LoVo (cell line): ENCODE measurements around the gene MIF4GD.
"Not testable (repeated sequence)": the region's sequence is repeated elsewhere in the genome, so short reads cannot be mapped to it uniquely, and the experiment has no call there.

Experiments
- DNase-seq: peaks from one replicate; pipeline ENCODE4 v3.0.0-alpha.2; 2016; ENCODE audit warnings: low spot score

Gene MIF4GD, protein sequence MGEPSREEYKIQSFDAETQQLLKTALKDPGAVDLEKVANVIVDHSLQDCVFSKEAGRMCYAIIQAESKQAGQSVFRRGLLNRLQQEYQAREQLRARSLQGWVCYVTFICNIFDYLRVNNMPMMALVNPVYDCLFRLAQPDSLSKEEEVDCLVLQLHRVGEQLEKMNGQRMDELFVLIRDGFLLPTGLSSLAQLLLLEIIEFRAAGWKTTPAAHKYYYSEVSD

GRCh38 chr17:75270966-75271232, at the start of gene MIF4GD:
Gene MIF4GD, minus strand, starts transcription at chr17:75271231. Its CDS starts 1,036 bp downstream, at chr17:75270195.
- DNase-seq, result no peak

- DNase-seq, result no peak
Observed at GRCh38 chr17:75319904-75320691, 49.1 kb upstream of the MIF4GD start.

DNA sequence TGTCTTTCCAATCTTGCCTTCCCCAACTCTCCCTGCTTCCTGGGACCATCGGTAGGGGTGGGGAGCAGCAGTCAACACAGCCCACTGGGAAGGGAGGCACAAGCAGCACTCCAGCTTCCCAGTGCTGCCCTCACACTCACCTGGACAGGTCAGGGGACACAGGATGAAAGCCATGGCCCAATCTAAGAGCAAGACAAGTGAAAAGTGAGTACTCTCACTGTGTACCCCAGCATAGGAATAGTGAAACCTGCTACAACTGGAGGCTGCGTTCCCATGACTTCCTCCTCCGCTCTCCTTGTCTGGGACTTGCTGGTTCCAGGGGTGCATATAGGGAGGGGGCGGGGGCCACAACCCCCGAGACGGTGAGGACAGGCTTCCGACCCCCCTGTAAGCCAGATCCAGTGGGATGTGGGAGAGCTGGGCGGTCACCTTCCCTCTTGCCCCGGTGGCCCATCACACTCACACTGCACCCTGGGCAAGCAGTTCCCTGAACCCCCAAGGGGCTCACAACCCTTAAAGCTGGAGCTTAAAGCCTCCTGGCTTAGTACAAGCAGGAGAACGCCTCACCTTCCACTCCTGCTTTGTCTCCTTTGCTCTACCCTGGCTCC, 47.7 kb upstream of the MIF4GD start:
- DNase-seq, result no peak

GRCh38 chr17:75318211-75318610, 47.2 kb upstream of the MIF4GD start:
- DNase-seq, result no peak

DNA sequence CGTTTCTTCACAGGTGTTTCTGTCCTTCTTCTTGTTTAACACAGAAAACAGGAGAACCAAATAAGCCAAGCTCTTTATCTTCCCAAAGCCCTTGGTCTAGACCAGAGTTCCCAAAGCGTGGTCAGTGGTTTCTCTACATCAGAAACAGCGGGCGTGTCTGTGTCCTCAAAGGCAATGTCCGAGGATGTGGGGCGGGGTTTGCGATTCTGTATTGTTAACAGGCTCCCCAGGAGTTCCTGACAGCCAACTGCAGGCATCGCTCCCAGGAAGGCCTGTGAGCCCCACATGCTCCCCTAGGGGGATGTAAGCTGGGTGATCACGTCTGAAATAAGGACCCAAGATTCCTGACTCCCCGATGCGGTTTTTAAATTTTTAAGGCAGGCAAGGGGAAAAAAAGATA, 46.6 kb upstream of the MIF4GD start:
- no peak for DNase-seq

DNA sequence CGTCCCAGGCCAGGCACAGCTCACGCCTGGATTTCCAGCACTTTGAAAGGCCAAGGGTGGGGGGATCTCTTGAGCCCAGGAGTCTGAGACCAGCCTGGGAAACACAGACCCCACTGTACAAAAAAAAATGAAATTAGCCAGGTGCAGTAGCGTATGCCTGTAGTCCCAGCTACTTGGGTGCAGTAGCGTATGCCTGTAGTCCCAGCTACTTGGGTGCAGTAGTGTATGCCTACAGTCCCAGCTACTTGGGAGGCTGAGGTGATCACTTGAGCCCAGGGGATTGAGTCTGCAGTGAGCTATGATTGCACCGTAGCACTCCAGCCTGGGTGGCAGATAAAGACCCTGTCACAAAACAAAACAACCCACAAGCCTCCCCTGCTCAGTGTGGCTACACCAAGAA, 45.2 kb upstream of the MIF4GD start:
- no peak for DNase-seq

DNA sequence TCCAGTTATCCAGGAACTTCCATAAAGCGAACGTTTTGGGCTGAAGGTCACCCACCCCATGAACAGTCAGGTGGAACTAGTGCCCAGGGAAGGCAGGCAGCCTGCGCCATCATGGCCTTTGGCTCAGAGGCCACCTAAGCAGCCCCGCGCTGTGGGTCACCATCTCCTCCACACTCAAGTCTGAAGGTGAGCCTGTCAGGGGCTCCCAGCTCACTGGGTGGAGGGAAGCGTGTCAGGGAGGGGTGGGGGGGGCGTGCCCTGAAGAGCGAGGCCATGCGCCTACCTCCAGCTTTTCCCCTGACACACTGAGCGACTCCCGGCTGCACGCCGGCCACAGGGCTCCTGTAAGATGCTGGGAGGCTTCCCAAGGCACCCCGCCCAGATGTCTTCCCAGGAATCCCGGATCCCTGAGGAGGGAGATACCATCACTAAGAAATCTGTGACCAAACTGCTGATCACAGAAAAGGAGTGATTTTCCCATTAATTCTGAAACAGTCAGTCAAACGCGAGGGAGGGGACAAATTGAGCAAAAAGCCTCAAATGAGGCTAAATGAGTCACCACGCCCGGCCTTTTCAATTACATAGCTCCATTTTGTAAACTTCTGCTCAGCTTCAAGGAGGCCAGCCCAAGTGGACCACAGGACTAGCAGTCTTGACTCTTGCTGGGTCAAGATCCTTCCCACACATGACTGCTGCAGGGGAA, 44.7 kb upstream of the MIF4GD start:
- no peak for DNase-seq

GRCh38 chr17:75313941-75314551, 43.0 kb upstream of the MIF4GD start:
- no peak for DNase-seq

- DNase-seq, result peak; percentile 58
Observed at GRCh38 chr17:75308732-75309629, 38.0 kb upstream of the MIF4GD start.

DNA sequence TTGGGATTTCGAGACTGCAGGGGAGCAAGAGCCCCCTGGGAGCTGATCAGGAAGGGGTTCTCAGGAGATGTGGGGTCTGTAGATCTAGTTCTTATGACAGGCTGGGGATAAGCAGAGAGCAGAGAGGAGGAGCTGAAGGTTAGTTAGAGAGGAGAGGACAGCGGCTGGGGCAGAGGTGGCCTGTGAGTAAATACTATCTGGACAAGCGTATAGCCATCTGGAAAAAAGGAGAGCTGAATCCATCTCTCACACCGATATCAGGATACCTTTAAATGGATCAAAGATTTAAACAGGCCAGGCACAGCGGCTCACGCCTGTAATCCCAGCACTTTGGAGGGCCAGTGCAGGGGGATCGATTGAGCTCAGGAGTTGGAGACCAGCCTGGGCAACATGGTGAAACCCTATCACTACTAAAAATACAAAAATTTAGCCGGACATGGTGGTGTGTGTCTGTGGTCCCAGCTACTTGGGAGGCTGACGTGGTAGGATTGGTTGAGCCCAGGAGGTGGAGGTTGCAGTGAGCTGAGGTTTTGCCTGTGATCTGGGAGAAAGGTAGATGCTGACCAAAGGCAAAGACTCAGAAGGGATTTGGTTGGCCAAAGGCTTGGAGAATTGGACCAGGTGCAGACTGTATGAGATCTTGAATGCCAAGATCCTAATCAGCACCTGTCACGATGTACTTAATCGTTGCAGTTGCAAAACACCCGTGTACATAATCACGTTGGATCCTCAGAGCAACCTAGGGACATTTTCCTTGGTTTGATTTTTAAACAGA, 37.1 kb upstream of the MIF4GD start:
- no peak for DNase-seq

- DNase-seq, result no peak
Observed at GRCh38 chr17:75301502-75302206, 30.6 kb upstream of the MIF4GD start.

DNA sequence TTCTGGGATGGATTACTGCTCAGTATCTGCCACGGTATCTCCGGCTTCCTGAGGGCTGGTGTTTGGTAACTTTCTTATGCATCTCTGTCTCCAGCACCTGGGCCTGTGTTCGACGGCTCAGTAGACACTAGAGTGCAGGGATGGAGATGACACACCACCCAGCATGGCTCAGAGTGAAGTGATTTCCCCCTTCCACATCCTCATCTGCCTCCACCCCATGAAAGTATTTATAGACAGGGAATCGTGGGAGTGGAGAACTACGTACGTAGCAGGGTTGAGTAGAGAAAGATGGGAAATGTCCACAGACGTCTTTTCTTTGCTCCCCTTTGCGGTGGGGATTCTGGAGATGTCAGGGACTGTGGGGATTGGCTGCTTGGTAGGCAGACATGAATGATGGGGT, 30.0 kb upstream of the MIF4GD start:
- no peak for DNase-seq

GRCh38 chr17:75300280-75300679, 29.2 kb upstream of the MIF4GD start:
- DNase-seq, result no peak

DNA sequence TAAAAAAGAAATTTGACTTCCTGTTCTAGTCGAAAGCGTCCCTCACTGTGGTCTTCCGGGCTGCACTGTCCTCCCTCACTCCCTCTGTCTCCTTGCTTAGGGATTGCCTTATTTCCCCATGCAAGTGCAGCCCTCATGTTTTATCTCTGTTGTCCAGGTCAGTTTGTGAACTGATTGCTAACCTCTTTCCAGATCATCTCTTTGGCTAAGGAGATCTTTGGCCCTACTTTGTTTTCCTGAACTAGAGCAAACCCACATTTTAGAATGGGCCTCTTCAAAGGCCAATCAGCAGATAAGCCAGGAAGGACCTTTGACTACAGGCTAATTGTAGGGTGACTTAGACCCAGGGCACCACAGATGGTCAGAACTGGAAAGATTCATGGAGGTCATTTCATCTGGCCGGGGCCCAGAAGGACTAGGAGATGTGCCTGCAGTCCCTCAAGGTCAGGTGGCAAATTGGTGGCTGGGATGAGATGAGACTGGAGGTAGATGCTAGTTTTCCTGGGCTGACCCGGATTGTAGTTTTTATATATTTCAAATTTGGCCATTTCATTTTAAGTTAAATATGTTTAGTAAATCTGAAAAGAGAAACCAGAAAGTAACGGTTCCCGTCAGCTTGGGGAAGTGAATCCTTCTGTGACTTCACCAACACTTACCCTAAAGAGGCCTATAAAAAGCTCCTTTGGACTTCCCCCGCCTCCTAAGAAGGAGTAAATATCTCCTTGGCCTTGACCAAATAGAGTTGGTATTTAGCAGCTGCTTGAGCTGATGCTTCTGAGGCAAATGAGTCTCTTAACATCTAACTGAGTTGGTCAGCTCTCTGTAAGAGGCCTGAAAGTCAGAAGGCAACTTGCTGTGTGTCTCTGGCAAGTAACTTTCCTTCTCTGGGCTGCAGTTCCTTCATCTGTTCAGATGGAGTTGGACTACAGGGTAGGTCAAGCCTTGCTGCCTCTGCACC, 24.4 kb upstream of the MIF4GD start:
- DNase-seq, result no peak

- DNase-seq, result not testable (repeated sequence)
Observed at GRCh38 chr17:75292810-75293448, 21.9 kb upstream of the MIF4GD start.

DNA sequence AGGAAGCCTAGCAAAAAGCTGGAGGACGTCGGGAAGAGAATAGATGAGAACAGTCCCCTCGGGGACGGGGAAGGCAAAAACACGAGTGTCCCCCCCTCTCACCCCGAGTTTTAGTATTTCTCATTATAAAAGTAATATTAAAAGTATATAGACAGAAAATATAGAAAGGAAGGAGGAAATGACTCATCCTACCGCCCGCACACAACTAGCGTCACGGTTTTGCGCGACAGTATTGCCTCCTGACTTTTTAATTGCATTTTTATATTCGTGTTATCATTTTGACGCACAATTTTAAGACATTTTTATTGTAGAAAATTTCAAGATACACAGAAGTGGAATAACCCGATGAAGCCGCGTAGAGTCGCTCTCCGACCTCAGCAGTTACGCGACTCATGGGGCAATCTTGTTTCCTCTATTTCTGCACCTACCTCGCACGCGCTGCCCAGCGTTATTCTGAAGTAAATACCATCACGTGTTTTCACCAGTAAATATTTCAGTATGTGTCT, 18.9 kb upstream of the MIF4GD start:
- DNase-seq, result no peak

GRCh38 chr17:75289115-75289831, 18.2 kb upstream of the MIF4GD start, which contains the start of gene SLC25A19:
Gene SLC25A19, minus strand, starts transcription at chr17:75289433. Its CDS starts 2,669 bp downstream, at chr17:75286764.
- peak; percentile 99 for DNase-seq
